SK-N-DZ (cell line): ENCODE data around the gene TUBB1.

Source experiments
- DNase-seq: peaks from one replicate; pipeline ENCODE4 v3.0.0-alpha.2; 2015; ENCODE audit warnings: low spot score

Gene TUBB1

GRCh38 chr20:59042151-59042795, 23.0 kb downstream of the TUBB1 start, which contains the start of gene PRELID3B:
Gene PRELID3B, minus strand, starts transcription at chr20:59042786. Its CDS starts 56 bp downstream, at chr20:59042730.
- DNase-seq, result peak; percentile 61

GRCh38 chr20:59042796-59043631, 23.8 kb downstream of the TUBB1 start:
- peak; percentile 95 for DNase-seq

- DNase-seq, result no peak
Observed at GRCh38 chr20:59043698-59044097, 24.5 kb downstream of the TUBB1 start.

- no peak for DNase-seq
Observed at GRCh38 chr20:59044295-59044694, 25.1 kb downstream of the TUBB1 start.

- no peak for DNase-seq
Observed at GRCh38 chr20:59044796-59045195, 25.6 kb downstream of the TUBB1 start.

GRCh38 chr20:59046862-59047261, 27.6 kb downstream of the TUBB1 start:
- no peak for DNase-seq

GRCh38 chr20:59047938-59048680, 28.9 kb downstream of the TUBB1 start:
- no peak for DNase-seq

GRCh38 chr20:59048681-59049030, 29.4 kb downstream of the TUBB1 start:
- DNase-seq, result no peak

GRCh38 chr20:59050437-59050836, 31.2 kb downstream of the TUBB1 start:
- DNase-seq, result no peak

GRCh38 chr20:59051666-59052185, 32.5 kb downstream of the TUBB1 start:
- DNase-seq, result no peak

- DNase-seq, result no peak
Observed at GRCh38 chr20:59055302-59055701, 36.1 kb downstream of the TUBB1 start.

GRCh38 chr20:59062081-59062480, 42.9 kb downstream of the TUBB1 start:
- no peak for DNase-seq

GRCh38 chr20:59063358-59064213, 44.4 kb downstream of the TUBB1 start:
- DNase-seq, result no peak

- no peak for DNase-seq
Observed at GRCh38 chr20:59064214-59064722, 45.0 kb downstream of the TUBB1 start.

- DNase-seq, result no peak
Observed at GRCh38 chr20:59068534-59068933, 49.3 kb downstream of the TUBB1 start.

GRCh38 chr20:59069026-59069425, 49.8 kb downstream of the TUBB1 start:
- no peak for DNase-seq

GRCh38 chr20:59071216-59071615, 52.0 kb downstream of the TUBB1 start:
- no peak for DNase-seq

- no peak for DNase-seq
Observed at GRCh38 chr20:59073582-59073981, 54.4 kb downstream of the TUBB1 start.

- no peak for DNase-seq
Observed at GRCh38 chr20:59074456-59074855, 55.2 kb downstream of the TUBB1 start.

GRCh38 chr20:59075934-59076508, 56.8 kb downstream of the TUBB1 start:
- no peak for DNase-seq
